DMS79 treated with DMSO at 0.1 percent for 48 hours (cell line): ENCODE data around the gene NFYC.
A peak's percentile ranks its signal among the peaks of the same experiment; 100 is the strongest.
"Not testable (repeated sequence)": the region's sequence is repeated elsewhere in the genome, so short reads cannot be mapped to it uniquely, and the experiment has no call there.

Source experiments
- DNase-seq: peaks from one replicate; lab custom pipeline; 2025; lab: John Stamatoyannopoulos, UW

Gene NFYC

DNA sequence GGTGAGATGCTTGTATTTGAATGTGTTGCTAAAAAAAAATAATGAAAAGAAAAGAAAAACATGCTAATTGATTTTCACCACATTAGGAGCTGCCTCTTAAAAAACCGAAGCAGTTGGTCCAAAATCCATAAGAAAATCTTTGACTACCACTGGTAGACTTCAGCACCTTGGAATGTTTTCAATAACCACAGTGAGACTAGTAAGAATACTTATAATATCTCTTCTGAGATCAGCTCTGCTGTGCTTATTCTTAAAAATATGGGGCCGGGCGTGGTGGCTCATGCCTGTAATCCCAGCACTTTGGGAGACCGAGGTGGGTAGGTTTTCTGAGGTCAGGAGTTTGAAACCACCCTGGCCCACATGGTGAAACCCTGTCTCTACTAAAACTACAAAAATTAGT lies 15.1 kb downstream of the NFYC start:
- no peak for DNase-seq

DNA sequence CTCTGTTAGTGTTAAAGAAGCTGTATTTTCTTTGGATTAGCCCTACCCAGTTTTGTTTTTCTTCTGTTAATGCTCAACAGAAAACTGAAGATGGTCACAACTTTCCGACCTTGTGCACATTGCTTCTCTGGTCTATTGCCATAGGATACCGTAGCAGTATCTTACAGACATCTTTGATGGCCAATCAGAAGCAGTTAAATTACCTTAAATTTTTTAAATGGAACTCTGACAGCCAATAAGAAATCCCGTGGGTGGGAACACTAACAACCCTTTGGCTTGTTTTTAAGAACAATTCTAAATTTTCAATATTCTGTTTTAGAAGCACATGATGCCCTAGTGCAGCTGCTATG lies 17.2 kb downstream of the NFYC start:
- peak; percentile 98 for DNase-seq

DNA sequence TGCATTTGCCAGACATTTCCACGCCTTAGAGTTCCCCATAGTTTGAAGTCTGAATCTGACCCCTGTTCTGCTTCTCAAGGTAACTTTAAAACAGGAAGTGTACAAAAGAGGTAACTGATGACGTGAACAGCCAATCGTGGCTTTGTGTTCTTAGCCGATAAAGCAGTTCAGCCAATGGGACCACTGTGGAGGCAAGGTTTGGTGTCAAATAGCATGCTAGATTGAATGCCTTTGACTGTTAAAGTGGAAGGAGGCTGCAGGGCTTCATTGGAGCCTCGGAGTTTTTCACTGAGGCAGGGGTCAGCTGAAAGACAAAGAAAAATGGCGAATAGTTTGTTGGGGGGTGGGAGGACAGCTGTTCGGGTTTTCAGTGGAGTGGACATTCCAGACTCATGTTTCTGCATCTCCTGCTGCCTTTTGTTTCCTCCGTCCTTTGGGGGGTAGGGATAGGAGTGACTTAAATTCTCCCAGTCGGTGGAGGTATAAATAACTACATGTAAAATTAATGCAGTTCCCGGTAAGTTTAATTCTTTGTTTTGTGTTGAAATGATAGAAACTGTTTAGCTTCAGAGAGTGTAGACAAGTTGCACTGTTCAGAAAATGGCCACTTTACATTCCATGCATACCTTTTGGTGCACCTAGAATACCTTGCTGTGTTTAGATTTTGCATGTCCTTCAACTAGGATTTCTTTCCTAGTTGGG lies 17.7 kb downstream of the NFYC start:
- DNase-seq: peak; percentile 98

DNA sequence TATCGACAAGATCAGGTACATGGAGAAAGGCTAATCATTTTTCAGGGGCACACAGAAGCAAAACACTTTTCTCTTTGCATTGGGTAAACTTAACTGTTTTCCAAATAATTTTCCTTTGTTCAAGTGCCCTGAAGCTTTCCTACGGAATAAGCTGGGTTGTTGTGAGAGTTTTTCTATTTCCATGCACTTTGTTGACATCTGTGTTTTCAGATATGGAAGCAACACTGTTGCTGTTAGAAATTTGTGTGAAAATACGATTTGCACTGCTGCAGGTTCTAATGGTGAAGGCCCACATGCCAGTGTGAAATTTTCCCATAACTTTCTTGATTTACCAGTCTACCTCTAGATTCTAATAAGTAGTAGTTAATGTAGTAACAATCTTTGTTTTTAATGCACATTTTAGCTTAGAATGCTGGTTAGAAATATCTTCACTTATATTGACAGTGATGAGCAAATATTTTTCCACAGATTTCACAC lies 18.3 kb downstream of the NFYC start:
- no peak for DNase-seq

DNA sequence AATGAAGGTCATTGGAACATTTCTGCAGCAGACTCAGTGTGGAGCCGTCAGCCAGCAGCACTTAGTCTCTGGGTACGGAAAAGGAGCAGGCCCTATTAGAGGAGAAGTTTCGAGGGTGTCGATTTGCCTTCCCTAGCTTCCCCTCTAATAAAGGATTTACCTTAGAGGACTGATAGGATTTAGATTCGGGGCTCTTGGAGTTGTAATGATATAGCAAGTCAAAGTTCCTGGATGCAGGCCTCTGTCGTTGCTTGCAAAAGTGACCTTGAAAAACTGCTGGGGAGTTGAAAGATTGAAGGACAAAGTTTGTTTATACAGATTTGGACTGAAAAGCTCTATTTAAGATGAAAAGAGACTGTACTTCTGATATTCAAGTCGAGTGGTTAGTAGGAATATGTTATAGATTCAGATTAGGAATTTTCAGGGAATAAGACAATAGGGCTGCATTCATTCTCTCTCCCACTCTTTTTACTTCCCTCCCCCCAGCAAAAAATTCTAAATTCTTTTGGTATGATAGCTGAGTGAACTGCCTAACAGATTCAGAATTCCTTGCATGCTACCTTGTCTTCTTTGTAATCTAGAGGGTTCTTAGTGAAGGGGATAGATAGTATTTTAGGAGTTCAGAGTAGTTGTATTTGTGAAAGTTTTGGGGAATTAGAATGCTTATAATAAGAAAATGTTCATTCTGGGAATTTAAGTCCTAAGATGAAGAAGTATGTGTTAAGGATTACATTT lies 19.2 kb downstream of the NFYC start:
- no peak for DNase-seq

DNA sequence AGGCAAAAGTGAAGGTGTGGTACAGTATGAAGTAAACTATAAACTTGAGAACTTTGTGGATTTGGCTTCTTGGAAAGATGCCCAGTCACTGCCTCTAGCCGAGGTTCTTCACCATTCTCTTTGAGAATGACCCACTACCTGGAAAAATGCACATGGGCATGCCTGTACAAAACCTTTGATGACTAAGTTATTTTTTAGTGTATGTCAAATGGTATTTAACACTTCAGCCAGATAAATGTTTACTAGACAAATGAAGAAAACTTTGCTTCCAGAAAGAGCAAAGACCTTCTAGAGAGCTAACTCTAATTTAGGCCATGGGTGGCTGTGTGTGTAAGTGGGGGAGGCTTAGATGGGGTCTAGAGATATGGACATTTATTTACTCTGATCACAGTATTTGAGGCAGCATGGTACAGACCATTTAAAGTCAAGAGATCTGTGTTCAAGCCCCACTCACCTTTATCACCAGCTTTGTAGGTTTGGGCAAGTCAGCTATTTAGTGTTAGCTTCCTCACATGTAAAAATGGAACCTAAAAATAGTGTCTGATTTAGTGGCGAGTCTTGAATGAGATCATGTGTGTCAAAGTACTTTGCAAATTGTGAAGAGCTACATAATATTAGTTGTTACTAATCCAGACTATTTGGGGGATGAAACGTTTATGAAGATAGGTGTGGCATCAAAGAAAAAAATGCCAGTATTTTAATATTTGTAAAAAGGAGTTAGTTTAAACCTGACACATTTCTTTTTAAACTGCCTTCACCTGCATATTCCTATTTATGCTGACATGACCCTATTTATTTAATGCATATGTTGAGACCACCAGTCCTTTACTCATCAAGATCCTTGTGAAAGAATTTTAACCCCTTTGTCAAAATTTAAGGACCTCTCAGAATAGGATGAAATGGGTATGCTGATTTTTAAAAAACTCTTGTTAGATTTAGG lies 20.2 kb downstream of the NFYC start:
- DNase-seq: peak; percentile 94

DNA sequence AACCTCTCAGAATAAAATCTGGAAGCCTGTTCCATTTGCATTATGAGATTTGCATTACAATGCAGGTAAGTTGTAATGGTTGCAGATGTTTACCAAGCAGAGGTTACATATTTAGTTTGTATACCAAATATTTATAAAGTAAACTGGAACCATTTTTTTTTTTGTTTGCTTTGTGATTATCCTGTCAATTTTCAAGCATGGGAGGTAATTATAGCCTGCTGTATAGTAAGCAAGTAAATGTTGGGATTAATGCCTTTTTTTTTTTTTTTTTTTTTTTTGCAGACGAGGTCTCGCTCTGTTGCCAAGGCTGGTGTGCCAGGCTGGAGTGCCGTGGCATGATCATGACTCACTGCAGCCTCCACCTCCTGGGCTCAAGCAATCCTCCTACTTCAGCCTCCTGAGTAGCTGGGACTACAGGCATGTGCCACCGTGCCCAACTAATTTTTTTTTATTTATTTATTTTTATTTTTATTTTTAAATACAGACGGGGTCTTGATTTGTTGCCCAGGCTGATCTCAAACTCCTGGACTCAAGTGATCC lies 21.0 kb downstream of the NFYC start:
- peak; percentile 46 for DNase-seq

DNA sequence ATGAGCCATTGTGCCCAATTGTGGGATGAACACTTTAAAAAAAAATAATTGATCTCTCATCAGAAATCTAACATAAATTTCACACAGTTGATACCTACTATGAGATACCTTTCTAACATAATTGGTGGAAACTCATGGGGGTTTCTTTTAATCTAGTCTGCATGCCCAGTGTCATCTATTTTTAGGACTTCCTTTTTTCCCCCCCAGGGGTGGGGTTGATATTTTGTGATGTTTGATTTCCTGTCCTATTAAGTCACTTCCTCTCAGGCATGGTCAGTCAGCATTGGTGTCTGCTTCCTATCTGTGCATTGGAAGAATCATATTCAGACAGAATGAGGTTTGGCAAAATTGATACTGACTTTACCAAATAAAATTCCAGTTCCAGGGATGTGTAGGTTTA lies 21.5 kb downstream of the NFYC start:
- no peak for DNase-seq

DNA sequence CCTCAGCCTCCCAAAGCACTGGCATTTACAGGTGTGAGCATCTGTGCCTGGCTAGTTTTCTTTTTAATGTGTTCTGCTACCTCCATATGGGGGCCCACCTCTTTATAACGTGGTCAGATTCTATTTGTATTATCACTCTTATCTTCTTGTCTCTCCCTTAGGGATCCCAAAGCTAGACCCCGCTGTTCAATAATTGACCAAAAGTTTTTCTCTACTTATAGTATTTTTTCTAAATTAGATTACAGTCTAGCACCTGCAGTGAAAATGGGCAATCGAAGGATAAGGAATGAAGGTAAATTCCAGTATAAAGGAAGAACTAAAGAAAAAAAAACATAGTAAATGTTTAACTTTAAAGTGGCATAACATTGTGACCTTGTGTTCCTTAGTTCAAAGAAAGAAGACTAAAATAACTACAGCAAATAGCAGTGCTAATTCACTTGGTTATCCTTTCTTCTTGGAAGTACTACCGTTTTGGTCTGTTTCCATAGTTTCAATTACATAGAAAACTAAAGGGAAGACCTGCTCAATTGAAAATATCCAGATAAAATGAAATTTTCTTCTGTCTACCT lies 24.1 kb downstream of the NFYC start:
- no peak for DNase-seq

DNA sequence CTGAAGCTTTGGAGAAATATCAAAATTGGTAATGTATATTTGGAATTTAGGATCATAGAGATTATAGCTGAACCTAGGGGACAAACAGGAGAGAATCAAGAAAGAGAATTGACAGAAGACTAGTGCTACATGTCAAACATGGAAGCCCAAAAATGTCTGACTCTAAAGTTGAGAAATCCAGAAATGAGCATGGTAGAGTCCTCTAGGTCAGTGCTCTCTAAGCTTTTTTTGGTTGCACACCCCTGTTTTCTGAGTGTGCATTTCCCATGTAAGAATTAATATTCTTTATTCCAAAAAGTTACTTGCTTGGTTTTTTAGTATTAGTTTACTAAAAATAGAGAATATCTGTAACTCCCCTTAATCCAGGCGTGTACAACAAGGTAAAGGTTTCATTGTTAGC lies 25.6 kb downstream of the NFYC start:
- DNase-seq: no peak

DNA sequence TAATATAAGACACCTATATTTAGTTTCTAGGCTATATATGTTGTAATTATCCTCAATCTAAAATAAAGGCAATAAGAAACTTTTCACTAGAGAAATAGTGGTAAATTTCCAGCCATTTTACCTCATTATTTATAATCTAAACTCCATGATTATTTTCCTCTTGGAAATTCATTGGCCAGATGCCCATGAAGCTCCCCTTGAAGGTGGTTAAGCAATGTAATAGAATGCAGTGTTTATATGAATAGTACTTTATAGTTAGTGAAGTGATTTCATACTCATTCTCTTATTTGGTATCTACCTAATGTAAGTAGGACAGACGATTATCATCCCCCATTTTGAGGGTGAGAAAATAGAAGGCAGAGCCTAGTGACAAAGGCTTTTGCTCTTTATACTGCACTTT lies 26.5 kb downstream of the NFYC start:
- DNase-seq: no peak

DNA sequence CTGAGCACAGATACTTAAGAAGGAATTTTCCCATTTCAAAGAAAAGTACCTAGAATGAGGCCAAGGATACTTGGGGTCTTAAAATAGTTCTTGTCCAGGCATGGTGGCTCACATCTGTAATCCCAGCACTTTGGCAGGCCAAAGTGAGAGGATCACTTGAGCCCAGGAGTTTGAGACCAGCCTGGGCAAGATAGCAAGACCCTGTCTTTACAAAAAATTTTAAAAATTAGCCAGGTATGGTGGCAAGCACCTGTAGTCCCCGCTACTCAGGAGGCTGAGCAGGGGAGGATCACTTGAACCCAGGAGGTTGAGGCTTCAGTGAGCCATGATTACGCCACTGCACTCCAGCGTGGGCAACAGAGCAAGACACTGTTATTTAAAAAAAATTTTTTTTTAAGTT lies 29.0 kb downstream of the NFYC start:
- DNase-seq: no peak

DNA sequence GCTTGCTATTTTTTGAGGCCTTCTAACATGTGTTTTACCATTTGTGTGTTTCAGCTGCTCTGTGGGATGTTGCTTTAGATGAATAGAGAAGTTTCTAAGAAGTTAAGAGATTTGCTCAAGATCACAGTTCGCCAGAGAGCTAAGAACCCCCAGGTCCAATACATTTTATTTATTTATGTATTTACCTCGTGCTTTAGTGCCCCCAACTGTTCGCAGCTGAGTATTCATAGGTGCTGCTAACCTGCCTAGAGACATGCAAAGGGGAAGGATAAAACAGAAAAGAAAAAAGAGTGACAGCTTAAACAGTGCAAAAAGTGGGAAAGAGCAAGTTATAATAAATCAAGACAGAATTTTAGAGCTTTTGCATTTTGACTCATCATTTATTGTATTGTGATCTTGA lies 31.1 kb downstream of the NFYC start:
- no peak for DNase-seq

DNA sequence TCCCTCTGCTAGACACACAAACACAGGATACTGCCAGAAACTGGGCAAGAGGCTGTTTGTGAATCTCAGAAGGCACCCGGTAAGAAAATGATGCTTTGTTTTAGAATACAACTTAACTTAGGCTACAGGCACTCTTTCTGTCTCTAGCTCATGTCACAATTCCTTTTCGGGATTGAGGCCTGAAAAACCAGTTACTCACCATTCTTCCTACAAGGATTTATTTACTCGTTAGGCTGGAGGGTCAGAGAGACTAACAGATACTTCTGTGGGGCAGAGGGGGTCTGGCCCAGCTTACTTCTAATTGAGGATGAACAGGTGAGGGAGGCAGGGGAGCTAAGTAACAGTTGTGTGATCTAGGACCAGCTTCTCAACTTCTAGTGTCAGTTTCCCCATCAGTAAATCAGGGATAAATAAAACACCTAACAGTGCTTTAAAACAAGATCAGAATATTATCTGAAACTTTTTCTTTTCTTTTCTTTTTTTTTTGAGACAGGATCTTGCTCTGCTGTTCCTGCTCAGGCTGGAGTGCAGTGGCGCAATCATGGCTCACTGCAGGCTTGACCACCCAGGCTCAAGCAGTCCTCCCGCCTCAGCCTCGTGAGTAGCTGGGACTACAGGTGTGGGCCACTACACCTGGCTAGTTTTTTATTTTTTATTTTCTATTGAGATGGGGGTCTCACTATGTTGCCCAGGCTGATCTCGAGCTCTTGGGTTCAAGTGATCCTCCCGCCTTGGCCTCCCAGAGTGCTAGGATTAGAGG lies 31.9 kb downstream of the NFYC start:
- DNase-seq: no peak

DNA sequence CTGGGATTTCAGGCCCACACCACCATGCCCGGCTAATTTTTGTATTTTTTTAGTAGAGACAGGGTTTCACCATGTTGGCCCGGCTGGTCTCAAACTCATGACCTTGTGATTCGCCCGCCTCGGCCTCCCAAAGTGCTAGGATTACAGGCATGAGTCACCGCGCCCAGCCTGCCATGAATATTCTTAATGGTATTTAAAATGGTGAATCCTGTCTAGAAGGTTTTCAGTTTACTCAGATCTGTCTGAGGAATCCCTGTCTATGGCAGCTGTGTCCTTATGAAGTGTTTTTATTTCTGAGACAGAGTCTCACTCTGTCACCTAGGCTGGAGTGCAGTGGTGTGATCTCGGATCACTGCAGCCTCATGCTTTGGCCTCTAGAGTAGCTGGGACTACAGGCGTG lies 36.2 kb downstream of the NFYC start:
- not testable (repeated sequence) for DNase-seq

DNA sequence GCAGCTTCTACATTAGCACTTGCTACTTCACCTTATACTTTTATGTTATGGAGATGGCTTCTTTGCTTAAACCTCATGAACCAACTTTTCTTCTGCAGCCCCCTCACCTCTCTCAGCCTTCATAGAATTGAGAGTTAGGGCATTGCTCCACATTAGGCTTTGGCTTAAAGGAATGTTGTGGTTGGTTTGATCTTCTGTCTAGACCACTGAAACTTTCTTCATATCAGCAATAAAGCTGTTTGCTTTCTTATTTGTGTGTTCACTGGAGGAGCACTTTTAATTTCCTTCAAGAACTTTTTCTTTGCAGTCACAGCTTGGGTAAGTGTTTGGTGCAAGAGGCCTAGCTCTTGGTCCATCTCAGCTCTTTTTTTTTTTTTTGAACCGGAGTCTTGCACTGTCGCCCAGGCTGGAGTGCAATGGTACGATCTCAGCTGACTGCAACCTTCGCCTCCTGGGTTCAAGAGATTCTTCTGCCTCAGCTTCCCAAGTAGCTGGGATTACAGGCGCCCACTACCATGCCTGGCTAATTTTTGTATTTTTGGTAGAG lies 37.9 kb downstream of the NFYC start:
- not testable (repeated sequence) for DNase-seq

DNA sequence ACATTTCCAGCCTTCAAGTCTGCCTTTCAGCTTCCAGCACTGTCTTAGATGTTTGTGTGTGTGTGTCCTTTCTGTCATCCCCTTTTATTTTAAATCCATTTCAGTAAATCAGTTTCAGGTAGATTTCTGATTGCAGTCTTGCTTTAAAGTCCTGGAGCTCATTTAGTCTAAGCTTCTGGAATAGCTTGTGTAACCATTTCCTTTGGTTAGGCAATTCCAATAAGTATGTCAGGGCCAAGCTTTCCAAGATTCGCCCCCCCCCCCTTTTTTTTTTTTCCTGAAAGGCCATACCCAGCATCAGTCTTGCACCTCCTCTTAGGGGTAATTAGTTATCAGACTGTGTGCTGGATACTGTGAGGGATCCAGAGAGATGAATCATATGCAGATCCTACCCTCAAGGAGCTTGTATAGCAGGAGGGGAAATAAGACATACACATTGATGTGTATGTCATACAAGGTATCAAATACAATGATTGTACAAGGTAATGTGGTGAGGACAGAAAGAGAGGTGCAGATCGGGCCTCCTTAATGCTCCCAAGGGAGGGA lies 41.3 kb downstream of the NFYC start:
- DNase-seq: no peak

DNA sequence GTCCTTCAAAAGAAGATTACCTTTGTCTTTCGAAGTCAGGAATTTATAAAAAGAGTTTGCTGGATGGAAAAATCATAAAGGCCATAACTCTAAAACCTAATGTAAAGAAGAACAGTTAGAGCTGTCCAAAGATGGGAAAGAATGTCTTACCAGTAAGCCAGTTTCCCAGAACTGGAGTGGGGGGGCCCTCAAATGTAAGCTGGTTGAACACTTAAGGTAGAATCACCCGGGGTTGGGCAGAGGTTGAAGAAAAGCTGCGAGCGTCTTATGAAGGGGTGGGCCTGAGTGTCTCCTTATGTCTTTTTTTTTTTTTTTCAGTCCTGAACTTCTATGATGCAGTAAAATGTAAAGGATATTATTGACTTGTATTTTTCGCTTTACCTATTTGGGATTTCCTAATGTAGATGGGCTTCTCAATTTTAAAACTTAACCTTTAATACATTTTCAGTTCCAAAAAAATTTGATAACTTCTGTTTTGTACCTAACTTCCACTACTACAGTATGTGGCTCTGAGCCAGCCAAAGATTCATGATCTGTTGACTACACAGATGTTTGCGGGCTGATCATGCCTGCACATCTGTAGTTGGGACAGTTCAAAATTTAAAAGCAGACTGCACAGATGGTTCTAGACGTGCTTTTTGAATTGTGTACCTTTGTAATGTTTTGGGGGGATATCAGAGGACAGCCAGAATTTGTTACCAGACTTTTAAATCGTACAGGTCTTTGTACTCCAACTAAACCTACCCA lies 43.6 kb downstream of the NFYC start:
- no peak for DNase-seq

DNA sequence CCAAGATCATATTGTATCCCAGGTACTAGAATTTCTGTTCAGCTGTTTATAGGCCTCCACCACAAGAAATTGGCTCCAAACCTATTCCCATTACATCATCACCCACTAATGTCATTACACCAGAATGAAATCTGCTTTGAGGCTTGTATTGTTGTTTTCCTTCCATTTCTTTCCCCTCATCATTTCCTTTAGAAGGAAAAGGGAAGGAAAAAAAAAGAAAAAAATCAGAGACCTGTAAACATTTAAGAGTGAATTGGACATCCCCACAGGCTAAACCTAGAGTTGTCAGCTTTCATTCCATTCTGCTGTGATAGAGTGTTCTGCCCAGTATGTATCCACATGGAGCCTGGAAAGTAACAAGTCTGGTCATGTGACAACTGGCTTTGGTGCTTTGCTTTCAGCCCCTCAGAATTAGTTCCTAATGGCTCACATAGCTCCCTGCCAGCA lies 44.6 kb downstream of the NFYC start:
- DNase-seq: no peak

DNA sequence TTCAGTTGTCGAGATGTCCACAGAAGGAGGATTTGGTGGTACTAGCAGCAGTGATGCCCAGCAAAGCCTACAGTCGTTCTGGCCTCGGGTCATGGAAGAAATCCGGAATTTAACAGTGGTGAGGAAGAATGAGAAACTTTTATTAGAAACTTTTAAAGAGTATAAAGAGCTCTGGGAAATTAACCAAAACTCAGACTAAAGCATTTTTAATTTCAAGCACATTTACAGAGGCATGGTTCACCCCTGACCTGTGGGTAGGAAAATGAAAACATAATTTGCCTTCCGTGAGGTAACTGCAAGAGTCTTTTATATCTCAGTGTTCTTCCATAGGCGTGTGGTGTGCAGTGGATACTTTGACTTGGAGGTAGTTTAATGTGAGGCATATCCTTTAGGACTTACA lies 47.3 kb downstream of the NFYC start:
- no peak for DNase-seq
